PC-3 (cell line): Measurements from ENCODE around the gene PDS5B.

ENCODE experiments used
- CTCF ChIP-seq: fragments of 300-600 bp; sonication (generic); conservative IDR thresholded peaks from 2 replicates; pipeline ENCODE4 v1.5.1; 2017; ENCODE audit warnings: antibody characterized with exemption, low read depth, mild to moderate bottlenecking, low read length
- EZH2 ChIP-seq: fragments of 300-600 bp; sonication (generic); IDR thresholded peaks from one replicate; pipeline ENCODE4 v1.6.1; 2017; ENCODE audit warnings: antibody characterized with exemption, mild to moderate bottlenecking, low read length; ENCODE audit not compliant: unreplicated experiment
- EZH2phosphoT487 ChIP-seq: fragments of 300-600 bp; sonication (generic); IDR thresholded peaks from 2 replicates; pipeline ENCODE4 v1.6.1; 2018; ENCODE audit warnings: mild to moderate bottlenecking, antibody characterized with exemption, low read length, borderline replicate concordance

- TF ChIP-seq CTCF: no peak
- no peak for TF ChIP-seq EZH2phosphoT487
- TF ChIP-seq EZH2: no peak
Measured at GRCh38 chr13:32682130-32682529, 95.9 kb downstream of the PDS5B start.
